Activated CD8-positive, alpha-beta T cell treated with anti-CD3 and anti-CD28 coated beads for 36 hours (primary cell): ENCODE data around the gene TM9SF4. TPM values are rescaled to one million over a fixed set of nuclear protein-coding genes. Genes with fewer than 3 reads are reported as not detected.

Experiments used
- ATAC-seq: fragments of 200-7000 bp; cut with Tn5 transposase; one replicate; pipeline ENCODE4 v1.10.0; 2021; ENCODE audit warnings: mild to moderate bottlenecking, moderate library complexity
- CTCF ChIA-PET: fragments of 350-600 bp; sonication (Branson Sonifier 250); formaldehyde crosslinking; loops from one replicate; lab custom pipeline; 2021; ENCODE audit warnings: antibody characterized with exemption; lab: Charles Lee
- POLR2A ChIA-PET: fragments of 350-600 bp; sonication (Branson Sonifier 250); formaldehyde crosslinking; loops from one replicate; lab custom pipeline; 2021; ENCODE audit warnings: antibody characterized with exemption; lab: Charles Lee
- DNase-seq: peaks from one replicate; pipeline ENCODE4 v3.0.0-alpha.2; 2020
- H3K27ac Mint-ChIP-seq: one replicate; pipeline ENCODE4 v1.8.0; 2021; ENCODE audit warnings: mild to moderate bottlenecking, mixed read lengths
- H3K27me3 Mint-ChIP-seq: one replicate; pipeline ENCODE4 v1.8.0; 2021; ENCODE audit warnings: mixed read lengths
- H3K36me3 Mint-ChIP-seq: one replicate; pipeline ENCODE4 v1.8.0; 2021; ENCODE audit warnings: low read depth, mixed read lengths
- H3K4me1 Mint-ChIP-seq: one replicate; pipeline ENCODE4 v1.8.0; 2021; ENCODE audit warnings: low read depth, mixed read lengths
- H3K4me3 Mint-ChIP-seq: one replicate; pipeline ENCODE4 v1.8.0; 2021; ENCODE audit warnings: mild to moderate bottlenecking, moderate library complexity, mixed read lengths
- H3K9me3 Mint-ChIP-seq: one replicate; pipeline ENCODE4 v1.8.0; 2021; ENCODE audit warnings: mixed read lengths
- CTCF ChIP-seq: fragments of 200-600 bp; IDR thresholded peaks from one replicate; pipeline ENCODE4 v1.8.0; 2022; ENCODE audit warnings: antibody characterized with exemption, mild to moderate bottlenecking
- intact Hi-C: fragments of 100-400 bp; cut with micrococcal nuclease; formaldehyde crosslinking; loops from one replicate; pipeline ENCODE4 v1.10.0; 2022
- total RNA-seq, 2 experiments: library from RNA; stranded (reverse); gene quantifications; one replicate each; pipeline ENCODE4 v1.2.3, GENCODE V29; 2021

Gene TM9SF4
- total RNA-seq, 2 experiments from 2014 or later = 36.5 to 39.5 TPM

GRCh38 chr20:32087070-32087469 lies 22.4 kb upstream of the TM9SF4 start:
- intact Hi-C loops = no loop called here
- Mint-ChIP-seq H3K27me3 (peaks cover 7% of the 10 kb centered on the region), H3K36me3 (no peaks in the 10 kb centered on the region), H3K4me3 (no peak overlapping the region), H3K9me3 (no peaks in the 10 kb centered on the region), H3K4me1 (no peaks in the 10 kb centered on the region), H3K27ac (no peak overlapping the region)
- DNase-seq (no peak), ATAC-seq (no peak)
- ChIA-PET POLR2A (interaction anchor here (1.0 kb wide), 1 partner anchor 23 kb away, joined by 3 read pairs; no protein-coding TSS in a partner anchor), CTCF (interaction anchor here (2.0 to 4.6 kb wide), 3 partner anchors 16 to 264 kb away, joined by 5 to 21 read pairs (median 5); no protein-coding TSS in a partner anchor)
- TF ChIP-seq CTCF = no peak

- CTCF ChIA-PET = interaction anchor here (0.8 to 5.5 kb wide), 6 partner anchors 9 to 266 kb away, joined by 3 to 29 read pairs (median 4); no protein-coding TSS in a partner anchor
- DNase-seq (no peak), ATAC-seq (no peak)
- H3K4me1 Mint-ChIP-seq = no peaks in the 10 kb centered on the region
- POLR2A ChIA-PET = no interaction called here
- peaks cover 8% of the 10 kb centered on the region for H3K27me3 Mint-ChIP-seq
- no peaks in the 10 kb centered on the region for H3K9me3 Mint-ChIP-seq
- H3K4me3 Mint-ChIP-seq = no peak overlapping the region
- TF ChIP-seq CTCF = no peak
- H3K27ac Mint-ChIP-seq = no peak overlapping the region
- no peaks in the 10 kb centered on the region for H3K36me3 Mint-ChIP-seq
- intact Hi-C loops = no loop called here
Measured at GRCh38 chr20:32088759-32089158, 20.8 kb upstream of the TM9SF4 start.

- Mint-ChIP-seq H3K27ac (no peak overlapping the region), H3K36me3 (no peaks in the 10 kb centered on the region), H3K9me3 (no peaks in the 10 kb centered on the region), H3K27me3 (peaks cover 5% of the 10 kb centered on the region), H3K4me1 (no peaks in the 10 kb centered on the region), H3K4me3 (no peak overlapping the region)
- DNase-seq (no peak), ATAC-seq (no peak)
- no peak for TF ChIP-seq CTCF
- intact Hi-C loops = no loop called here
- CTCF ChIA-PET = interaction anchor here (0.8 to 5.5 kb wide), 8 partner anchors 14 to 267 kb away, joined by 3 to 29 read pairs (median 18); partner anchors contain the start of gene PDRG1
- POLR2A ChIA-PET = no interaction called here
Measured at GRCh38 chr20:32089637-32090362, 19.7 kb upstream of the TM9SF4 start.

- H3K27ac Mint-ChIP-seq = no peak overlapping the region
- no peaks in the 10 kb centered on the region for H3K9me3 Mint-ChIP-seq
- DNase-seq (peak; percentile 93), ATAC-seq (peak; percentile 98)
- intact Hi-C loops = no loop called here
- peak; percentile 97 for TF ChIP-seq CTCF
- CTCF ChIA-PET = interaction anchor here (0.6 to 5.5 kb wide), 31 partner anchors 9 to 274 kb away, joined by 3 to 29 read pairs (median 5); partner anchors contain the start of genes PDRG1 and TM9SF4
- POLR2A ChIA-PET = no interaction called here
- H3K4me3 Mint-ChIP-seq = no peak overlapping the region
- H3K36me3 Mint-ChIP-seq = no peaks in the 10 kb centered on the region
- peaks cover 4% of the 10 kb centered on the region for H3K27me3 Mint-ChIP-seq
- H3K4me1 Mint-ChIP-seq = no peaks in the 10 kb centered on the region
Measured at GRCh38 chr20:32091888-32092346, 17.6 kb upstream of the TM9SF4 start.

- ATAC-seq (no peak), DNase-seq (no peak)
- CTCF ChIA-PET = no interaction called here
- H3K27me3 Mint-ChIP-seq = peaks cover 4% of the 10 kb centered on the region
- H3K27ac Mint-ChIP-seq = no peak overlapping the region
- TF ChIP-seq CTCF = no peak
- no peaks in the 10 kb centered on the region for H3K9me3 Mint-ChIP-seq
- intact Hi-C loops = no loop called here
- H3K4me1 Mint-ChIP-seq = no peaks in the 10 kb centered on the region
- POLR2A ChIA-PET = no interaction called here
- H3K4me3 Mint-ChIP-seq = no peak overlapping the region
- no peaks in the 10 kb centered on the region for H3K36me3 Mint-ChIP-seq
Measured at GRCh38 chr20:32098786-32099185, 10.7 kb upstream of the TM9SF4 start.
